ENCODE results near the gene SLC30A1.

Gene SLC30A1

GRCh38 chr1:211607754-211608473, 29.0 kb upstream of the SLC30A1 start:
- DNase-seq (ENCODE audit: low read depth): no peak

DNA sequence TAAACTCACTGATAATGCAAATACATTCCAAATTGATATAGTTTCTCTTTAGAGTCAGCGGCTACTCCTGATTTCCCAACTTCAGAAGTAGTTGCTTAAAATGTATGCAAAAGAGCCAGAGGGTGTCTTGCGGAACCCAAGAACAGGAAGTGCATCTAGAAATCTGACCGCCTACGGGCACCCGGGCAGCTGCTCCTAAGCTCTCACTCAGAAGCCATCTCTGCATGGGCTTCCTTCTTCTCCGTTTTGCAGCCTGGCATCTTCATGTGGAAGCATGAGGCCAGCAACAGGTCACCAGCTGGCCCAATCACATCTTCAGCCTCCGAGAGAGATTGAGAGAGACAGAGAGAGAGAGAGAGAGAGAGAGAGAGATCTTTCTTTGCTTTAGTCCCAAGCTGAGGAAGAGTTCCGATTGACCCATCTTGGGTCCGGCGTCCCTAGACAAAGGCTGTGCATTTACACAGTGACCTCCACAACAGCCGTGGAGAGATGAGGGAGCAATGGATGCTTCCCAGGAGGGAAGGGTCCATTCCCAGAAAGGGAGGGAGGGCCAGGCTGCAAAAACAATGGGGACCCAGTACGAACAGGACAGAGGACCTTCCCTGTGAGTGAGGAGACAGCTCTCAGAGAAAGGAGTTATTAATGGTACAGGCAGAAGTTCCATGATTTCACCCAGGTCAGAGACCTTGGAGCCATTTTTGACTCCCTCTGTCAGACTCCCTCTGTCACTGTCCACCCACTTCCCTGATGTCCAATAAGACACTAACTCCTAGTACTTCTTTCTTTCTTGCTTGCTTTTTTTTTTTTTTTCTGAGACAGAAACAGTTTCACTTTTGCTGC, 28.2 kb upstream of the SLC30A1 start:
- DNase-seq (ENCODE audit: low read depth): no peak

- no peak for DNase-seq (ENCODE audit: low read depth)
These were observed 27.5 kb upstream of the SLC30A1 start for GRCh38 chr1:211606332-211606913.

DNA sequence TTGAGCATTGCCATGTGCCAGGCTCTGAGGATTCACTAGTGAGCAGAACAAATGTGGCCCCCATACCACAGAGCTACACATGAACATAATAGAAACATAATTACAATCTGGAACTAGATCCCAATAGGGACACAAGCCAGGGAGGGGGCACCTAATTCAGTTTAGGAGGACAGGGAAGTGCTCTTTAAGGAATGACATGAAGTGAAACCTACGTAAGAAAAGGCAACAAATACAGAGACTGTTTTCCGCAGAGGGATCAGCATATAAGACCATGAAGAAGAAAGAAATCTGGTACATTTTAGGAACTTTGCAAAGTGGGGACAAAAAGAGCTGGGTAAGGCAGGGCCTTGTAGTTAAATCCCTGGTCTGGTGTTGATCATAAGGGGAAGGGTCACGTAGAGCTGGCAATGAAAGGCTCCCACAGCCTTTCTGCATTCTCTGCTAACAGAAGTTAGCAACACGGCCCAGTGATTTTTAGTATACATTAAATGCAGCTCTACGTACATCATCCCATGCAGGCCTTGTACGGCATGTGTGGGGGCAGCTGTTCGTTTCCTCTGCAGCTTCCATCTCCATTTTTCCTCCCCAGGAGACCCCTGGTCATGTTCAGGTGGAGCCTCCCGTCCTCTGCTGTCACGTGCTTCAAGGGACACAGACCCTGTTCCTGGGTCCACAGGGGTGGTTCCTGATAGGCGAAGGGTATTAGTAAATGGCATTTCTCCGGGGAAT, 26.8 kb upstream of the SLC30A1 start:
- DNase-seq (ENCODE audit: low read depth): no peak

- DNase-seq (ENCODE audit: low read depth): no peak
These were observed 26.1 kb upstream of the SLC30A1 start for GRCh38 chr1:211605034-211605433.

GRCh38 chr1:211604548-211604947, 25.6 kb upstream of the SLC30A1 start:
- DNase-seq (ENCODE audit: low read depth): no peak

- DNase-seq (ENCODE audit: low read depth): no peak
These were observed 24.8 kb upstream of the SLC30A1 start for GRCh38 chr1:211603713-211604112.

DNA sequence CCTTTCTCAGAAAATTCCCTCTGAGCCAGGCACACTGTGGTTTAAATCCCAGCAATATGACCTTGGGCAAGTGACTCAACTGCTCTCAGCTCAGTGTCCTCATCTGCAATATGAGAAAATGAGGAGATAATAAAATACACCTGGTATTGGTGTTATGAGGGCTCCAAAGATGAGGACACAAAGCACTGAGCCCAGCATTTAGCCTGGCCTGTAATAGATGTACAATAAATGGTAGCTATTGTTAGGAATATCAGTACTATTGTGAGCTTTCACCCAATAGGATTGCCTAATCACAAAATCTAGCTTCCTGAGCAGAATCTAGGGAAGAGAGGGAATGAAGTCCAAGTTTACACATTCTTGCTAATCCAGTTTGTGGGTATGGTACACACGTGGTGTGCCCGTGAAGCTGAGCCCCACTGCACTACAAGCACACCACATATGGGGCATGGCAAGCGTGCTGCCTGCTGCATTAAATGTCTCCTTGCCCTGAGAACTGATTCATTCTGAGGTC, 24.3 kb upstream of the SLC30A1 start:
- DNase-seq (ENCODE audit: low read depth): no peak

DNA sequence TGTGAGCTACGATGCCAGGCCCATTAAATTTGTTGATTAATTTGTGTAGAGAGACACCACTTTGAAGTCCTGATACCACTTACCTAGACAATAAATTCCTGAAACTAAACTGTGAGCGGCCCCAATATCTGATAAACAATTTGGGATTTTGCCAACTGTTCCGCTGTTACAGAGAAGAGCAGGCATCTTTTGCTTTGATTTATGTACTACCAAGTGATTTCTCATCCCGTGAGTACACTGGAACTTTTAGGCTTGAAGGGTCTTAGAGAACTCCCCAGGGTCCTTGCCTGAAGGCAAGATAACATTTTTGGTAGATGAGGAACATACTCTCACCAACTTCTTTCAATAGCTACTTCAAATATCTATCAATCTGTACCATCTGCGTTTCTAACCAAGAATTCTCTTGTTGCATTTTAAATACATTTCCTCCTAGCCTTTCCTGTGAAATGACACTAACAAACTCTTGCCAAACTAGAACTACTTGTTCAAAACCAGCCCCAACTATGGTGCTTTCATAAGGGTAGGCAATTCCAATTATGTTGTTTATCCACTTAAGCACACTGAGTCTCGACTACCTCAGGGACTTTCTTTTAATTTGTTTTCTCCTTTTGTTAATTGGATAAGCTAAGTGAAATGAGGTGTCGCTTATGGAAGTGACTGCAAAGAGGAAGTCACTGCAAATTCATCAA, 23.2 kb upstream of the SLC30A1 start:
- no peak for DNase-seq (ENCODE audit: low read depth)

GRCh38 chr1:211601159-211601558, 22.2 kb upstream of the SLC30A1 start:
- no peak for DNase-seq (ENCODE audit: low read depth)

GRCh38 chr1:211599250-211599649, 20.3 kb upstream of the SLC30A1 start:
- no peak for DNase-seq (ENCODE audit: low read depth)

DNA sequence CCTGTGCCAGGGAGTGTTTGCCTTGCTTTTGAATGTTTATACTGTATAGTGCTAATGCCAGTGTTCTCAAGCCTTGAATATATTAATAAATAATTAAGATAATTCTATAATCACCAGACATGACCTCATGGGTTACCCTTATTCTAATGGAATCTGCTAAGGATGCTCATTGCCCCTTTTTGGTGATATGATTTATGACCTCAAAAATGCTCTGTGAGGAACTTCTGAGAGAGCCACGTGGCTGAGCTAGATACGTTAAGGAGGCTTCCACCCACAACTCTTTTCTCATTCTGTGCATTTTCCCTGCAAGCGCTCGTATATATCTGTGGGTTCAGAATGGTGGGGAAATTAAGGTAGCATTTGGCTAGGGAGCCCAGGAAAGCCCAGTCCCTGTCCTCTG, 19.6 kb upstream of the SLC30A1 start:
- DNase-seq (ENCODE audit: low read depth): no peak

- no peak for DNase-seq (ENCODE audit: low read depth)
These were observed 17.6 kb upstream of the SLC30A1 start for GRCh38 chr1:211596418-211597181.

DNA sequence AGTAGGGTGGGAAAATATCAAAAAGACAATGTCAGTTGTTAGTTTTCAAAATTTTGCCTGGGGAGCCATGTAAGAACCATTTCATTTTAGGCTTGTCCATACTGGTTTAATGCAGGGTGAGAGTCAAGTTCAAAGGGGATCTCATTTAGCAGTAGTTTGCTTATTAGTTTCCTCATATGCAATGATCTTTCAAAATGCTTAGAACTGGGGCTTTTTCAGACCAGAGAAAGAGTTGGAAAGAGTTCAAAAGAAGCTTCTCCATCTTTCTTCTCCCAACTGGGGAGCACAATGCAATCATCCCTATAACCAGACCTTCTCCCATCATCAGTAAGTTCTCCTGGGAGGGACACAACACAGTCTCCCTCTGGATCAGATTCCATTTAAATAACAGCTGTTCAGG, 16.5 kb upstream of the SLC30A1 start:
- DNase-seq (ENCODE audit: low read depth): no peak

DNA sequence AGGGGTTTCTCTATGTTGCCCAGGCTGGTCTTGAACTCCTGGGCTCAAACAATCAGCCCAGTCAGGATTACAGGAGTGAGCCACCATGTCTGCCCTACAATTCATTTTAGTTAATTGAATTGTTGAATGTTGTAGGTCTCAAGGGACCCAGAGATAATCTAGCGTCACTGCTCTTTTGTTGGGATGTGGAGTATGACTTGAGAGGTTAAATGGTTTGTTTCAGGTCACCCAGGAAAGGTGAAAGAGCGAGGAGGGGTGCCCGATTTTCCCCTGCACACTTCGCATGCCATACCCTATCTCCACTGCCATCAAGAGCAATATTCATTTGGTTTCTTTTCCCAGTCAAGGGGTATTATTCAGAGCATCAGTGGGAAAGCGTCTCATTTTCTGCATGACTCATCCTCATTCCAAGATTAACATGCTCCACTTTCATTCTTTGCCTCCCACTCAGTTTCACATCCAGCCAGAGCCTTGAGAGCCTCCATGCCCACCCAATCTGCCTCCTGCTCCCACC, 13.1 kb upstream of the SLC30A1 start:
- peak; percentile 61 for DNase-seq (ENCODE audit: low read depth)

DNA sequence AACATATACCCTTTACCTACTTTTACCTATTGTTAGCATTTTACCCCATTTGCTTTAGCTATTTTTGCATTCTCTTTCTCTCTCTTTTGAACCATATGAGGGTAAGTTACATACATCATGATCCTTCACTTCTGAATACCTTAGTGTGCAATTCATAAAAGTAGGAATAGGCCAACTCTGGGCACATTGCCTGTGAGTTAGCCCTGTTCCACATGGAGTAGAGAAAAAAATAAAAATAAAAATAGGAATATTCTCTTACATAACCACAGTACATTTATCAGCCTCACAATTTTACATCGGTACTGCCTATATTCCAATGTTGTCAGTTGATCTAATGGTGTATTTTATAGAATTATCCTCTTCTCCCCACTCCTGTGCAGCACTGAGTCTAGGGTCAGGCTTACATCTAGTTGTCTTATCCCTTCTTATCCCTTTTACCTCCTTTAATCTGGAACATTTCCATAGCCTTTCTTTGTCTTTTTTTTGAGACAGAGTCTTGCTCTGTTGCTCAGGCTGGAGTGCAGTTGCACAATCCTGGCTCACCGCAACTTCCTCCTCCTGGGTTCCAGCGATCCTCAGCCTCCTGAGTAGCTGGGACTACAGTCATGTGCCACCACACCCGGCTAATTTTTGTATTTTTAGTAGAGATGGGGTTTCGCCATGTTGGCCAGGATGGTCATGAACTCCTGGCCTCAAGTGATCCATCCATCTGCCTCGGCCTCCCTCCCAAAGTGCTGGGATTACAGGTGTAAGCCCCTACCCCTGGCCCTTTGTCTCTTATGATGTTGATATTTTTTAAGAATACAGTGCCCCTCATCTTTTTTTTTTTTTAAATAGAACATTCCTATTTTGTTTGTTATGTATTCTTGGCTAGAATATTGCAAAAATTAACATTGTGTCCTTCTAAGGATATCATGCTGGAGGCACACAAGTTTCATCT, 11.1 kb upstream of the SLC30A1 start:
- no peak for DNase-seq (ENCODE audit: low read depth)

- DNase-seq (ENCODE audit: low read depth): no peak
These were observed 9.8 kb upstream of the SLC30A1 start for GRCh38 chr1:211588711-211589110.

DNA sequence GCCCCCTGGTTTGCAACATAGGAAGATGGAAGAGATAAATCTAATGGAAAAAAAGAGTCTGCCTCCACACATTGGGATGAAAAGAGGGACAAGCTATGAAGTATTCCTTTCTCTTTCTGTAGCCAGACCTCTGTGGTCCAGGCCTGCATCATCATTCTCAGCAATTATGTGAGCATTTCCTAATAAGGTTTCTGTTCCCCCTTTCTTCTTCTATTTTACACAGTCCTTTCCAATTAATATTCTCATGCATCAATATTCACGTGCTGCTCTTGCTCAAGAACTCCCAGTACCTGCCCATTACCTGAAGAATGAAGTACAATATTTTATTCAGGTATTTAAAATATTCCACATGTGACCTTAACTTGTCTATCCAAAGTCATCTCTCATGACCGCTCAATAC, 8.2 kb upstream of the SLC30A1 start:
- no peak for DNase-seq (ENCODE audit: low read depth)

DNA sequence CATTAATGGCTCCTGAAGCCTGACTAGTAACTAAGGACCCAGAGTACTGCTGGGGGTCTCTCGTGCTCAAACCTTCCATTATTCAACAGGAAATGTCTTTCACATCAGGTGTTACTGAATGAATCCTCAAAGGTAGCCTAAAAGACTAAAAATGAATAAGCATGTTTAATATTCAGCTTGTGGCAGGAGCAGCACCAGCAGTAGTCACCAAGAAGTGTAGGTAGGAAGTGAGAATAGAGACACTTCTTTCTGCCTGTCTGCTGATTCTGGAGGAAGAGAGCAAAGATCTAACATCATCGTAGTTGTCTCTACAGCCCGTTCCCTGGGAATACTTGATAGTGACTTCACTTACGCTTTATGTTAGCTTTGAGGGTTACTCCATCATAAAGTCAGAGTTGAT, 7.6 kb upstream of the SLC30A1 start:
- DNase-seq (ENCODE audit: low read depth): no peak
